ENCODE results near the gene DNAJC13.

GRCh38 chr3:132550579-132551305 is 133.4 kb downstream of the DNAJC13 start:
- TF ChIP-seq MAX (IDR thresholded peaks at IDR 0.05) (no peak), CTCF (IDR thresholded peaks at IDR 0.05; ENCODE audit: low read depth, low read length, missing input control) (no peak), ATF3 (IDR thresholded peaks at IDR 0.05) (no peak), REST (IDR thresholded peaks at IDR 0.05) (no peak), FOXA2 (IDR thresholded peaks at IDR 0.05) (no peak), ZBTB33 (IDR thresholded peaks at IDR 0.05) (no peak), RAD21 (IDR thresholded peaks at IDR 0.05) (no peak), SP1 (IDR thresholded peaks at IDR 0.05) (no peak), GABPA (IDR thresholded peaks at IDR 0.05 in 1 of 2, conservative IDR thresholded peaks at IDR 0.05 in 1 of 2) (no peak), TAF1 (conservative IDR thresholded peaks at IDR 0.05) (peak; percentile 22), RXRA (IDR thresholded peaks at IDR 0.05) (no peak), YY1 (IDR thresholded peaks at IDR 0.05) (no peak)

Data from liver (tissue), 3 donors.